ENCODE results near the gene VIPR2.
"Not testable (repeated sequence)": the region's sequence is repeated elsewhere in the genome, so short reads cannot be mapped to it uniquely, and the experiment has no call there.

Gene VIPR2

GRCh38 chr7:159015081-159015453, 129.6 kb downstream of the VIPR2 start:
- intact Hi-C loops (cut with DNase I): no loop called here
- peak in 2 of 42 donors; percentile 4 to 16 for DNase-seq

GRCh38 chr7:159014297-159015062, 130.2 kb downstream of the VIPR2 start:
- intact Hi-C loops (cut with DNase I): no loop called here
- DNase-seq: peak in 2 of 42 donors; percentile 9 to 15

GRCh38 chr7:159013825-159014289, 130.8 kb downstream of the VIPR2 start:
- DNase-seq: peak in 2 of 42 donors; percentile 14 to 15
- intact Hi-C loops (cut with DNase I): no loop called here

GRCh38 chr7:159013181-159013690, 131.4 kb downstream of the VIPR2 start:
- peak in 3 of 42 donors; percentile 12 to 19 (median 15) for DNase-seq

GRCh38 chr7:159012353-159013069, 132.2 kb downstream of the VIPR2 start:
- peak in 29 of 42 donors; percentile 36 to 74 (median 57) for DNase-seq
- intact Hi-C loops (cut with DNase I): no loop called here

More at GRCh38 chr7:159013181-159013690, 131.4 kb downstream of the VIPR2 start:
- intact Hi-C loops (cut with DNase I): no loop called here

GRCh38 chr7:159011722-159012022, 133.0 kb downstream of the VIPR2 start:
- no peak for DNase-seq
- intact Hi-C loops (cut with DNase I): no loop called here

- intact Hi-C loops (cut with DNase I): no loop called here
- DNase-seq: peak in 5 of 42 donors; percentile 3 to 33 (median 20)
These were observed 133.5 kb downstream of the VIPR2 start for GRCh38 chr7:159010937-159011721.

- intact Hi-C loops (cut with DNase I): no loop called here
- peak in 5 of 42 donors; percentile 4 to 23 (median 7) for DNase-seq
These were observed 134.3 kb downstream of the VIPR2 start for GRCh38 chr7:159010411-159010810.

GRCh38 chr7:159009951-159010350, 134.7 kb downstream of the VIPR2 start:
- peak in 4 of 42 donors; percentile 10 to 35 (median 24) for DNase-seq
- intact Hi-C loops (cut with DNase I): no loop called here

- intact Hi-C loops (cut with DNase I): no loop called here
- peak in 2 of 42 donors; percentile 4 to 22 for DNase-seq
These were observed 136.2 kb downstream of the VIPR2 start for GRCh38 chr7:159008417-159008816.

GRCh38 chr7:159007996-159008389, 136.7 kb downstream of the VIPR2 start:
- no peak for DNase-seq
- intact Hi-C loops (cut with DNase I): no loop called here

GRCh38 chr7:159007364-159007995, 137.2 kb downstream of the VIPR2 start:
- DNase-seq: peak in 17 of 42 donors; percentile 10 to 55 (median 38)
- intact Hi-C loops (cut with DNase I): no loop called here

- no peak for DNase-seq
- intact Hi-C loops (cut with DNase I): no loop called here
These were observed 138.0 kb downstream of the VIPR2 start for GRCh38 chr7:159006610-159007130.

GRCh38 chr7:159006022-159006609, 138.6 kb downstream of the VIPR2 start:
- intact Hi-C loops (cut with DNase I): not testable (repeated sequence)

GRCh38 chr7:159005618-159006017, 139.0 kb downstream of the VIPR2 start:
- intact Hi-C loops (cut with DNase I): no loop called here
- no peak for DNase-seq

More at GRCh38 chr7:159006022-159006609, 138.6 kb downstream of the VIPR2 start:
- not testable (repeated sequence) for DNase-seq

GRCh38 chr7:159004411-159004810, 140.3 kb downstream of the VIPR2 start:
- DNase-seq: no peak
- intact Hi-C loops (cut with DNase I): no loop called here

- intact Hi-C loops (cut with DNase I): no loop called here
- DNase-seq: no peak
These were observed 142.9 kb downstream of the VIPR2 start for GRCh38 chr7:159001811-159002210.

- no peak for DNase-seq
- intact Hi-C loops (cut with DNase I): no loop called here
These were observed 143.7 kb downstream of the VIPR2 start for GRCh38 chr7:159000859-159001435.

Data from head of caudate nucleus (tissue), 42 donors.